Osteoblast (primary cell): ENCODE data around the gene ITSN1. TPM values are rescaled to one million over a fixed set of nuclear protein-coding genes. Genes with fewer than 3 reads are reported as not detected.

Experiments
- DNase-seq: peaks from one replicate; pipeline ENCODE4 v3.0.0; 2011; ENCODE audit warnings: low spot score, mixed read lengths; ENCODE audit not compliant: insufficient read length; ENCODE audit errors: missing footprints
- H2AFZ ChIP-seq: 2 replicates; pipeline ENCODE4 v1.6.0; 2011; ENCODE audit warnings: mild to moderate bottlenecking, low read length
- H3K27ac ChIP-seq: 2 replicates; pipeline ENCODE4 v1.5.1; 2011; ENCODE audit warnings: mild to moderate bottlenecking, low read depth, low read length, moderate library complexity
- H3K27me3 ChIP-seq: 2 replicates; pipeline ENCODE4 v1.6.0; 2012; ENCODE audit warnings: mild to moderate bottlenecking, control low read depth, inconsistent platforms, low read length, moderate library complexity; ENCODE audit not compliant: insufficient read depth
- H3K36me3 ChIP-seq: 2 replicates; pipeline ENCODE4 v1.5.1; 2011; ENCODE audit warnings: mild to moderate bottlenecking, low read length, control low read depth, moderate library complexity; ENCODE audit not compliant: insufficient read depth
- H3K4me1 ChIP-seq: 2 replicates; pipeline ENCODE4 v1.5.1; 2011; ENCODE audit warnings: mild to moderate bottlenecking, low read length, control low read depth, moderate library complexity; ENCODE audit not compliant: insufficient read depth
- H3K4me2 ChIP-seq: 2 replicates; pipeline ENCODE4 v1.6.0; 2011; ENCODE audit warnings: mild to moderate bottlenecking, low read length; ENCODE audit not compliant: insufficient read depth
- H3K4me3 ChIP-seq: fragments of 200-600 bp; sonication (generic); 3 replicates; pipeline ENCODE4 v1.5.1; 2012; ENCODE audit warnings: mild to moderate bottlenecking, low read length, inconsistent platforms; ENCODE audit not compliant: insufficient read depth
- H3K79me2 ChIP-seq: 2 replicates; pipeline ENCODE4 v1.6.0; 2012; ENCODE audit warnings: mild to moderate bottlenecking, low read length, control low read depth, inconsistent platforms; ENCODE audit not compliant: insufficient read depth
- H3K9me3 ChIP-seq: 2 replicates; pipeline ENCODE4 v1.5.1; 2011; ENCODE audit warnings: low read depth, low read length, control low read depth
- H4K20me1 ChIP-seq: 2 replicates; pipeline ENCODE4 v1.6.0; 2012; ENCODE audit warnings: mild to moderate bottlenecking, low read length, control low read depth; ENCODE audit not compliant: insufficient read depth
- CTCF ChIP-seq: IDR thresholded peaks from 2 replicates; pipeline ENCODE4 v1.5.1; 2011; ENCODE audit warnings: mild to moderate bottlenecking, low read depth, low read length, moderate library complexity; ENCODE audit errors: extremely low read depth
- total RNA-seq: library from RNA; depleted of rRNA; stranded (reverse); fragments of >200 nt; gene quantifications from 2 replicates; pipeline ENCODE4 v1.2.3, GENCODE V29; 2012

Gene ITSN1
- total RNA-seq, 1 donor = 42.7 TPM

DNA sequence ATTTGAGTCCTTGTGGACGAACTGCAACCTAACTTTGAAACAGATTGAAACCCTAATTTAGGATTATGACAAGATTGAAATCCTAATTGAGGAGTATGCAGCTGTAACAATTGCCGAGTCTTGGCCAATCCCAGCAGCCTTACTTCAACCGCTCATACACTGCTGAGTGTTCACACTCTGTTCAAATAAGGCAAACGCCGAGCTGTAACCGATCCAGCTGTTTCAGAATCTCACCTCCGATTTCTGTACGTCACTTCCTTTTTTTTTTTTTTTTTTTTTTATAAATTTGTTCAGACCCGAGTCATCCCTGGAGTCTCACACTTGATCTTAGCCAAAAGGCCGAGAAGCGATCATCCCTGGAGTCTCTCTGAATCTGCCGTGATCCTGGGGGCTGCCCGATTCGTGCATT lies 295.6 kb downstream of the ITSN1 start:
- no peaks in the 10 kb centered on the region for H3K79me2 ChIP-seq
- no peaks in the 10 kb centered on the region for H3K9me3 ChIP-seq
- no peaks in the 10 kb centered on the region for H3K36me3 ChIP-seq
- no peak overlapping the region for H2AFZ ChIP-seq
- no peak for TF ChIP-seq CTCF
- H3K4me3 ChIP-seq = no peak overlapping the region
- H3K27me3 ChIP-seq = no peaks in the 10 kb centered on the region
- H3K4me2 ChIP-seq = no peak overlapping the region
- no peak overlapping the region for H3K27ac ChIP-seq
- DNase-seq = no peak
- H3K4me1 ChIP-seq = peaks cover 9% of the 10 kb centered on the region
- no peaks in the 10 kb centered on the region for H4K20me1 ChIP-seq

GRCh38 chr21:33938381-33938780 lies 296.1 kb downstream of the ITSN1 start:
- Histone ChIP-seq H3K79me2 (no peaks in the 10 kb centered on the region), H3K27me3 (no peaks in the 10 kb centered on the region)
- no peak for DNase-seq

GRCh38 chr21:33939226-33939625 lies 296.9 kb downstream of the ITSN1 start:
- H3K79me2 ChIP-seq = no peaks in the 10 kb centered on the region
- peak overlapping the region; percentile 85 for H3K27ac ChIP-seq
- peaks cover 9% of the 10 kb centered on the region for H3K4me1 ChIP-seq
- no peaks in the 10 kb centered on the region for H3K27me3 ChIP-seq
- TF ChIP-seq CTCF = no peak
- peak overlapping the region; percentile 48 for H2AFZ ChIP-seq
- H3K4me3 ChIP-seq = no peak overlapping the region
- no peak overlapping the region for H3K4me2 ChIP-seq
- no peaks in the 10 kb centered on the region for H3K9me3 ChIP-seq
- H4K20me1 ChIP-seq = no peaks in the 10 kb centered on the region
- DNase-seq = no peak
- no peaks in the 10 kb centered on the region for H3K36me3 ChIP-seq

More at GRCh38 chr21:33938381-33938780, 296.1 kb downstream of the ITSN1 start:
- TF ChIP-seq CTCF = no peak
- no peak overlapping the region for H2AFZ ChIP-seq
- no peak overlapping the region for H3K27ac ChIP-seq
- no peaks in the 10 kb centered on the region for H3K36me3 ChIP-seq
- H3K4me2 ChIP-seq = no peak overlapping the region
- H3K4me1 ChIP-seq = peaks cover 9% of the 10 kb centered on the region
- no peaks in the 10 kb centered on the region for H3K9me3 ChIP-seq
- H3K4me3 ChIP-seq = no peak overlapping the region
- no peaks in the 10 kb centered on the region for H4K20me1 ChIP-seq

GRCh38 chr21:33940164-33940880 lies 298.0 kb downstream of the ITSN1 start:
- no peak for TF ChIP-seq CTCF
- H3K36me3 ChIP-seq = no peaks in the 10 kb centered on the region
- peak overlapping the region; percentile 54 for H3K4me2 ChIP-seq
- H2AFZ ChIP-seq = peak overlapping the region; percentile 52
- DNase-seq = peak; percentile 58
- H4K20me1 ChIP-seq = no peaks in the 10 kb centered on the region
- no peaks in the 10 kb centered on the region for H3K27me3 ChIP-seq
- no peaks in the 10 kb centered on the region for H3K79me2 ChIP-seq
- no peaks in the 10 kb centered on the region for H3K9me3 ChIP-seq
- H3K27ac ChIP-seq = peak overlapping the region; percentile 85
- peaks cover 9% of the 10 kb centered on the region for H3K4me1 ChIP-seq
- H3K4me3 ChIP-seq = no peak overlapping the region
